ENCODE results near the gene MCM8. TPM values are rescaled to one million over a fixed set of nuclear protein-coding genes. Genes with fewer than 3 reads are reported as not detected.
A peak's percentile ranks its signal among the peaks of the same experiment; 100 is the strongest.

Gene MCM8
- total RNA-seq, 1 donor from 2014 or later, result 7.1 TPM

GRCh38 chr20:5933802-5934436 lies 16.5 kb upstream of the MCM8 start:
- Mint-ChIP-seq H3K4me3 (ENCODE audit: unreplicated experiment) (no peak overlapping the region), H3K4me1 (ENCODE audit: unreplicated experiment) (no peaks in the 10 kb centered on the region), H3K9me3 (ENCODE audit: unreplicated experiment) (no peaks in the 10 kb centered on the region), H3K27me3 (ENCODE audit: unreplicated experiment) (peaks cover 14% of the 10 kb centered on the region), H3K36me3 (ENCODE audit: unreplicated experiment) (peaks cover 9% of the 10 kb centered on the region), H3K27ac (ENCODE audit: unreplicated experiment) (no peak overlapping the region)
- no peak for DNase-seq (ENCODE audit: extremely low spot score, unreplicated experiment)
- TF ChIP-seq CTCF (IDR thresholded peaks at IDR 0.05), result peak; percentile 21

GRCh38 chr20:5935384-5935783 lies 15.1 kb upstream of the MCM8 start:
- Mint-ChIP-seq H3K4me3 (ENCODE audit: unreplicated experiment) (no peak overlapping the region), H3K27ac (ENCODE audit: unreplicated experiment) (no peak overlapping the region), H3K4me1 (ENCODE audit: unreplicated experiment) (no peaks in the 10 kb centered on the region), H3K36me3 (ENCODE audit: unreplicated experiment) (peaks cover 15% of the 10 kb centered on the region), H3K9me3 (ENCODE audit: unreplicated experiment) (no peaks in the 10 kb centered on the region), H3K27me3 (ENCODE audit: unreplicated experiment) (peaks cover 9% of the 10 kb centered on the region)
- TF ChIP-seq CTCF (IDR thresholded peaks at IDR 0.05), result no peak
- no peak for DNase-seq (ENCODE audit: extremely low spot score, unreplicated experiment)

GRCh38 chr20:5936238-5936637 lies 14.2 kb upstream of the MCM8 start:
- Mint-ChIP-seq H3K27me3 (ENCODE audit: unreplicated experiment) (peaks cover 4% of the 10 kb centered on the region), H3K4me3 (ENCODE audit: unreplicated experiment) (no peak overlapping the region), H3K9me3 (ENCODE audit: unreplicated experiment) (no peaks in the 10 kb centered on the region), H3K27ac (ENCODE audit: unreplicated experiment) (no peak overlapping the region), H3K4me1 (ENCODE audit: unreplicated experiment) (no peaks in the 10 kb centered on the region), H3K36me3 (ENCODE audit: unreplicated experiment) (peaks cover 19% of the 10 kb centered on the region)
- no peak for TF ChIP-seq CTCF (IDR thresholded peaks at IDR 0.05)
- no peak for DNase-seq (ENCODE audit: extremely low spot score, unreplicated experiment)

GRCh38 chr20:5938456-5939029 lies 11.9 kb upstream of the MCM8 start:
- Mint-ChIP-seq H3K4me3 (ENCODE audit: unreplicated experiment) (no peak overlapping the region), H3K36me3 (ENCODE audit: unreplicated experiment) (peaks cover 35% of the 10 kb centered on the region), H3K4me1 (ENCODE audit: unreplicated experiment) (no peaks in the 10 kb centered on the region), H3K27ac (ENCODE audit: unreplicated experiment) (no peak overlapping the region), H3K27me3 (ENCODE audit: unreplicated experiment) (no peaks in the 10 kb centered on the region), H3K9me3 (ENCODE audit: unreplicated experiment) (no peaks in the 10 kb centered on the region)
- DNase-seq (ENCODE audit: extremely low spot score, unreplicated experiment), result no peak
- no peak for TF ChIP-seq CTCF (IDR thresholded peaks at IDR 0.05)

GRCh38 chr20:5945963-5946362 lies 4.5 kb upstream of the MCM8 start:
- no peak for DNase-seq (ENCODE audit: extremely low spot score, unreplicated experiment)
- Mint-ChIP-seq H3K27ac (ENCODE audit: unreplicated experiment) (no peak overlapping the region), H3K4me3 (ENCODE audit: unreplicated experiment) (no peak overlapping the region), H3K4me1 (ENCODE audit: unreplicated experiment) (peaks cover 19% of the 10 kb centered on the region), H3K27me3 (ENCODE audit: unreplicated experiment) (no peaks in the 10 kb centered on the region), H3K36me3 (ENCODE audit: unreplicated experiment) (peaks cover 33% of the 10 kb centered on the region), H3K9me3 (ENCODE audit: unreplicated experiment) (no peaks in the 10 kb centered on the region)
- no peak for TF ChIP-seq CTCF (IDR thresholded peaks at IDR 0.05)
